CD4-positive, alpha-beta T cell (primary cell): ENCODE results near the gene MPHOSPH8. TPM values are rescaled to one million over a fixed set of nuclear protein-coding genes. Genes with fewer than 3 reads are reported as not detected.
A peak's percentile ranks its signal among the peaks of the same experiment; 100 is the strongest.

Source experiments
- ATAC-seq: fragments of 200-7000 bp; cut with Tn5 transposase; one replicate; pipeline ENCODE4 v1.10.0; 2022; ENCODE audit warnings: mild to moderate bottlenecking; ENCODE audit not compliant: poor library complexity
- CTCF ChIA-PET: fragments of 350-600 bp; sonication (Branson Sonifier 250); formaldehyde crosslinking; loops from one replicate; lab custom pipeline; 2021; ENCODE audit warnings: antibody characterized with exemption, inconsistent platforms; lab: Charles Lee
- POLR2A ChIA-PET: fragments of 350-600 bp; sonication (Branson Sonifier 250); formaldehyde crosslinking; loops from one replicate; lab custom pipeline; 2021; ENCODE audit warnings: antibody characterized with exemption, inconsistent platforms; lab: Charles Lee
- DNase-seq, 14 experiments: peaks; one replicate each; pipeline ENCODE4 v3.0.0-alpha.2; 2013 to 2020; ENCODE audit warnings: mixed read lengths in 2 of 14
- H3K27ac ChIP-seq, 2 donors: one replicate each; pipeline versions ENCODE4 v1.5.1 to v1.7.0; 2013; ENCODE audit warnings: low read length in 2 of 2, low read depth in 1 of 2, mild to moderate bottlenecking in 1 of 2
- H3K27me3 ChIP-seq, 2 experiments: 1 replicate in 1 of 2; 2 replicates in 1 of 2; pipeline versions ENCODE4 v1.6.1 to v1.7.0; 2013; ENCODE audit warnings: low read length in 2 of 2, control low read depth in 1 of 2, mild to moderate bottlenecking in 1 of 2, moderate library complexity in 1 of 2; ENCODE audit not compliant: insufficient read depth in 2 of 2, control insufficient read depth in 1 of 2
- H3K36me3 ChIP-seq: one replicate; pipeline ENCODE4 v1.6.1; 2013; ENCODE audit warnings: low read length, control low read depth; ENCODE audit not compliant: insufficient read depth
- H3K4me1 ChIP-seq: one replicate; pipeline ENCODE4 v1.6.1; 2013; ENCODE audit warnings: low read length, control low read depth; ENCODE audit not compliant: insufficient read depth
- H3K4me3 ChIP-seq: one replicate; pipeline ENCODE4 v1.5.1; 2013; ENCODE audit warnings: mild to moderate bottlenecking, low read length, moderate library complexity
- H3K9me3 ChIP-seq, 2 experiments: 1 replicate in 1 of 2; 2 replicates in 1 of 2; pipeline versions ENCODE4 v1.6.1 to v1.7.0; 2013; ENCODE audit warnings: low read length in 2 of 2, mild to moderate bottlenecking in 2 of 2, control low read depth in 1 of 2, moderate library complexity in 1 of 2; ENCODE audit not compliant: control insufficient read depth in 1 of 2, insufficient read depth in 1 of 2
- H3K27ac Mint-ChIP-seq: one replicate; pipeline ENCODE4 v1.8.0; 2020; ENCODE audit warnings: mixed read lengths
- H3K27me3 Mint-ChIP-seq: one replicate; pipeline ENCODE4 v1.8.0; 2021; ENCODE audit warnings: mixed read lengths
- H3K36me3 Mint-ChIP-seq: one replicate; pipeline ENCODE4 v1.8.0; 2021; ENCODE audit warnings: low read depth, mixed read lengths
- H3K4me1 Mint-ChIP-seq: one replicate; pipeline ENCODE4 v1.8.0; 2021; ENCODE audit warnings: low read depth, mixed read lengths
- H3K4me3 Mint-ChIP-seq: one replicate; pipeline ENCODE4 v1.8.0; 2020; ENCODE audit warnings: mild to moderate bottlenecking, mixed read lengths
- H3K9me3 Mint-ChIP-seq: one replicate; pipeline ENCODE4 v1.8.0; 2020; ENCODE audit warnings: mixed read lengths
- CTCF ChIP-seq: fragments of 200-600 bp; IDR thresholded peaks from one replicate; pipeline ENCODE4 v1.8.0; 2022; ENCODE audit warnings: antibody characterized with exemption, mild to moderate bottlenecking
- intact Hi-C, 2 experiments: fragments of 100-400 bp; cut with DNase I in 1 of 2; cut with micrococcal nuclease in 1 of 2; formaldehyde crosslinking; loops; one replicate each; pipeline versions ENCODE4 v1.15.1 to v1.9.0; 2023 to 2025; cut with DNase I, micrococcal nuclease
- total RNA-seq, 174 experiments: library from RNA in 2 of 174; stranded (reverse) in 2 of 174; gene quantifications; one replicate each; pipeline ENCODE4 v1.2.3 and lab custom pipeline; 2021 to 2026

The MPHOSPH8 gene
- total RNA-seq, 2 experiments from 2014 or later, result 48.0 to 51.2 TPM

DNA sequence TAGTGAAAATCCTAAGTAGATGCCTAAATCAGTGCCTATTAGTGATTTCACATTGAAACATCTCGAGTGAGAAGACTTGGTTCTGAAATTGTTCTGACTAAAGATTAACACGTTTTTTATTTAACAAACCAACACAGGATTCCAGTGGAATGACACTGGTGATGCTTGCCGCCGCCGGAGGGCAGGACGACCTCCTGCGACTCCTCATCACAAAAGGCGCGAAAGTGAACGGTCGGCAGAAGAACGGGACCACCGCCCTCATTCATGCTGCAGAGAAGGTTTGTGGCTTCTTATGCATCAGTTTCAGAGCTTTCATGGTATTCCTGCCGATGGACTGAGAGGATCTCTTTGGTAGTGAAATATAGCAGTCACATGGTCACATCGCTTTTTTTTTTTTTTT lies 28.1 kb downstream of the MPHOSPH8 start:
- H3K4me1 Mint-ChIP-seq, result peaks cover 12% of the 10 kb centered on the region
- intact Hi-C loops, result no loop called here
- ChIA-PET POLR2A (interaction anchor here (2.0 kb wide), 1 partner anchor 28 kb away, joined by 4 read pairs; the partner anchor contains the start of gene MPHOSPH8), CTCF (no interaction called here)
- Histone ChIP-seq H3K9me3 (no peaks in the 10 kb centered on the region), H3K4me1 (peaks cover 2% of the 10 kb centered on the region), H3K36me3 (peaks cover 85% of the 10 kb centered on the region), H3K27ac (no peak overlapping the region), H3K27me3 (no peaks in the 10 kb centered on the region), H3K4me3 (no peak overlapping the region)
- no peaks in the 10 kb centered on the region for H3K27me3 Mint-ChIP-seq
- no peak for ATAC-seq
- no peak for TF ChIP-seq CTCF
- DNase-seq, result no peak
- H3K27ac Mint-ChIP-seq, result no peak overlapping the region
- H3K9me3 Mint-ChIP-seq, result no peaks in the 10 kb centered on the region
- H3K4me3 Mint-ChIP-seq, result no peak overlapping the region
- peaks cover 86% of the 10 kb centered on the region for H3K36me3 Mint-ChIP-seq

DNA sequence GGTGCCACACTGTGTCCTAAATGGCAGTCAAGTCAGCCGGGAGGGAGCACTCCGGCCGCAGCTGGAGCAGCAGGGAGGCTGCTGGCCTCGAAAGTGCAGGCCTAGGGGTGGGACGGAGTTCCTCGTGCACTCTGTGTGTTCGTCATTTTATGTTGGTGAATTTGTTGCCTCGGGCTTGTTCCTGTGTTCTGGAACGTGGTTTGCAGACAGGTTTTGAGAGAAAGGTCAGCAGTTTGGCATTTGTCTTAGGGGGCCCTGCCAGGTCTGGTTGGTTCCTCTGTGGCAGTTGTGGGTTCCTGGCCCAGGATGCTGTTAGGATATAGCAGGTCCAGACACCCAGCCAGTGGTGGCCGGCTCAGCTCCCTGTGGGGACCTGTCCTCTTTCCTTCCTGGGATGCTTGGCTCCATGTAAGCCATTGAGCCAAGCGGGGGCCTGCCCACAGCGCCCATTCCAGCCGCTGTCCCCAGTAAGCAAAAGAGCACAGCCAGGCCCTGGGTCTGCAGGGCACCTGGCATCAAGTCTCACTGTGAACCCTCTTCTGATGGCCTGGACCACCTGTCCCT lies 30.0 kb downstream of the MPHOSPH8 start:
- H3K36me3 ChIP-seq, result peaks cover 87% of the 10 kb centered on the region
- H3K4me1 ChIP-seq, result no peaks in the 10 kb centered on the region
- ChIA-PET POLR2A (no interaction called here), CTCF (no interaction called here)
- no peaks in the 10 kb centered on the region for H3K27me3 ChIP-seq
- Mint-ChIP-seq H3K27me3 (no peaks in the 10 kb centered on the region), H3K9me3 (no peaks in the 10 kb centered on the region), H3K4me1 (peaks cover 4% of the 10 kb centered on the region), H3K4me3 (no peak overlapping the region), H3K27ac (no peak overlapping the region), H3K36me3 (peaks cover 96% of the 10 kb centered on the region)
- DNase-seq, result no peak
- intact Hi-C loops, result no loop called here
- no peaks in the 10 kb centered on the region for H3K9me3 ChIP-seq
- no peak for ATAC-seq
- no peak for TF ChIP-seq CTCF
- H3K4me3 ChIP-seq, result no peak overlapping the region
- no peak overlapping the region for H3K27ac ChIP-seq

- Histone ChIP-seq H3K27me3 (no peaks in the 10 kb centered on the region), H3K4me3 (no peak overlapping the region), H3K9me3 (no peaks in the 10 kb centered on the region), H3K27ac (no peak overlapping the region), H3K4me1 (no peaks in the 10 kb centered on the region), H3K36me3 (peaks cover 87% of the 10 kb centered on the region)
- intact Hi-C loops, result no loop called here
- Mint-ChIP-seq H3K9me3 (no peaks in the 10 kb centered on the region), H3K4me3 (no peak overlapping the region), H3K27me3 (no peaks in the 10 kb centered on the region), H3K4me1 (no peaks in the 10 kb centered on the region), H3K36me3 (peaks cover 97% of the 10 kb centered on the region), H3K27ac (peak overlapping the region; percentile 37)
- ATAC-seq (no peak), DNase-seq (no peak)
- CTCF ChIA-PET, result interaction anchor here (1.0 kb wide), 1 partner anchor 31 kb away, joined by 3 read pairs; the partner anchor contains the start of gene MPHOSPH8
- POLR2A ChIA-PET, result no interaction called here
- TF ChIP-seq CTCF, result no peak
Measured at GRCh38 chr13:19664481-19665230, 31.2 kb downstream of the MPHOSPH8 start.
